HepG2 (cell line): Measurements from ENCODE around the gene CALY. TPM values are rescaled to one million over a fixed set of nuclear protein-coding genes. Genes with fewer than 3 reads are reported as not detected.

ENCODE experiments used
- ATAC-seq: fragments of 200-7000 bp; cut with Tn5 transposase; 3 replicates; pipeline ENCODE4 v1.9.1; 2020; ENCODE audit warnings: mild to moderate bottlenecking, moderate library complexity
- BruUV-seq: library from RNA; stranded (reverse); fragments of 400-500 nt; replicated peaks from 2 replicates; lab custom pipeline; 2021; lab: Mats Ljungman, UMichigan
- CTCF ChIA-PET: fragments of 300-600 bp; formaldehyde crosslinking; extraction: SDS; loops from one replicate; lab custom pipeline; 2021; ENCODE audit warnings: low total read pairs, inconsistent platforms, low intra/inter-chr PET ratio; lab: Yijun Ruan, JAX
- POLR2A ChIA-PET: fragments of 350-600 bp; sonication (Branson Sonifier 250); formaldehyde crosslinking; loops from one replicate; lab custom pipeline; 2020; ENCODE audit warnings: antibody characterized with exemption, inconsistent platforms; lab: Yijun Ruan, JAX
- DNase-seq: peaks from one replicate; pipeline ENCODE4 v3.0.0-alpha.2; 2015; ENCODE audit warnings: low spot score
- FAIRE-seq: peaks from 3 replicates; lab custom pipeline; 2011; peaks lifted over from hg19 to GRCh38; lab: Jason Lieb, UNC
- H2AFZ ChIP-seq: one replicate; pipeline ENCODE4 v1.6.1; 2011; ENCODE audit warnings: low read length, inconsistent platforms
- H3K27ac ChIP-seq: fragments of 300-600 bp; 3 replicates; pipeline ENCODE4 v1.8.0; 2011; ENCODE audit warnings: mixed run types, mild to moderate bottlenecking, mixed read lengths, low read length, inconsistent platforms; ENCODE audit not compliant: insufficient read depth; ENCODE audit errors: extremely low read length
- H3K27me3 ChIP-seq, 2 experiments: fragments of 200-600 bp in 1 of 2; 2 replicates in 1 of 2; 3 replicates in 1 of 2; pipeline versions ENCODE4 v1.6.0 to v1.8.0; 2011; ENCODE audit warnings: low read length in 2 of 2, mild to moderate bottlenecking in 2 of 2, moderate library complexity in 2 of 2, inconsistent platforms in 1 of 2; ENCODE audit not compliant: insufficient read depth in 2 of 2, control insufficient read depth in 1 of 2
- H3K36me3 ChIP-seq, 2 experiments: fragments of 200-600 bp in 1 of 2; replicated peaks in 1 of 2; 2 replicates in 1 of 2; 3 replicates in 1 of 2; pipeline versions ENCODE4 v1.5.1 to v1.8.0; 2011; ENCODE audit warnings: low read length in 2 of 2, inconsistent platforms in 1 of 2; ENCODE audit not compliant: insufficient read depth in 2 of 2, control insufficient read depth in 1 of 2
- H3K4me1 ChIP-seq: 2 replicates; pipeline ENCODE4 v1.5.1; 2012; ENCODE audit warnings: low read length, inconsistent platforms; ENCODE audit not compliant: insufficient read depth
- H3K4me2 ChIP-seq: 2 replicates; pipeline ENCODE4 v1.6.0; 2011; ENCODE audit warnings: low read depth, low read length, inconsistent platforms
- H3K4me3 ChIP-seq, 3 experiments: fragments of 200-600 bp in 1 of 3; sonication (generic), shearing (Covaris generic) in 1 of 3; replicated peaks in 1 of 3; 2 replicates each; pipeline ENCODE4 v1.5.1; 2011 to 2016; ENCODE audit warnings: low read length in 3 of 3, inconsistent platforms in 2 of 3, low read depth in 2 of 3, mild to moderate bottlenecking in 2 of 3, control low read depth in 1 of 3, mixed read lengths in 1 of 3; ENCODE audit not compliant: insufficient read depth in 1 of 3
- H3K79me2 ChIP-seq: one replicate; pipeline ENCODE4 v1.6.1; 2011; ENCODE audit warnings: low read length, inconsistent platforms; ENCODE audit not compliant: insufficient read depth
- H3K9ac ChIP-seq: 2 replicates; pipeline ENCODE4 v1.6.0; 2011; ENCODE audit warnings: mild to moderate bottlenecking, low read depth, low read length, inconsistent platforms; ENCODE audit not compliant: insufficient read depth
- H3K9me3 ChIP-seq: 2 replicates; pipeline ENCODE4 v1.5.1; 2012; ENCODE audit warnings: mild to moderate bottlenecking, low read length
- H4K20me1 ChIP-seq: 2 replicates; pipeline ENCODE4 v1.6.0; 2011; ENCODE audit warnings: inconsistent platforms, mild to moderate bottlenecking, low read length, moderate library complexity; ENCODE audit not compliant: insufficient read depth
- AKAP8 ChIP-seq: sonication (generic); formaldehyde crosslinking; IDR thresholded peaks from 2 replicates; pipeline ENCODE4 v1.5.1; 2020; ENCODE audit warnings: mild to moderate bottlenecking, missing genetic modification reagents
- BRCA1 ChIP-seq: sonication (generic); formaldehyde crosslinking; IDR thresholded peaks from 2 replicates; pipeline ENCODE4 v1.4.0; 2020; ENCODE audit warnings: missing genetic modification reagents
- CEBPZ ChIP-seq: IDR thresholded peaks from 2 replicates; pipeline ENCODE4 v1.6.1; 2012; ENCODE audit warnings: low read length, improper control_type of control experiment
- IRX3 ChIP-seq: sonication (generic); formaldehyde crosslinking; IDR thresholded peaks from 2 replicates; pipeline ENCODE4 v1.8.1; 2023; ENCODE audit warnings: mild to moderate bottlenecking, low read depth, missing genetic modification reagents, borderline replicate concordance
- POLR2AphosphoS5 ChIP-seq: IDR thresholded peaks from 2 replicates; pipeline ENCODE4 v1.6.1; 2012; ENCODE audit warnings: low read depth, low read length
- RBM22 ChIP-seq: fragments of 200-400 bp; formaldehyde crosslinking; optimal IDR thresholded peaks from 2 replicates; pipeline ENCODE3; 2017; ENCODE audit warnings: mild to moderate bottlenecking, low read length, moderate library complexity
- SNAPC5 ChIP-seq: sonication (generic); formaldehyde crosslinking; IDR thresholded peaks from 2 replicates; pipeline ENCODE4 v1.8.1; 2023; ENCODE audit warnings: mild to moderate bottlenecking, missing genetic modification reagents, borderline replicate concordance
- SRF ChIP-seq: IDR thresholded peaks from 2 replicates; pipeline ENCODE4 v1.6.1; 2011; ENCODE audit warnings: mild to moderate bottlenecking, low read depth, low read length, moderate library complexity
- TAF15 ChIP-seq: fragments of 200-400 bp; formaldehyde crosslinking; IDR thresholded peaks from one replicate; pipeline ENCODE4 v1.6.1; 2018; ENCODE audit warnings: mild to moderate bottlenecking, low read depth, low read length; ENCODE audit not compliant: poor library complexity, severe bottlenecking
- ZBTB42 ChIP-seq: sonication (generic); formaldehyde crosslinking; IDR thresholded peaks from 2 replicates; pipeline ENCODE4 v1.5.0; 2020; ENCODE audit warnings: mild to moderate bottlenecking, missing genetic modification reagents
- ZNF124 ChIP-seq: sonication (generic); formaldehyde crosslinking; IDR thresholded peaks from 2 replicates; pipeline ENCODE4 v1.4.0; 2020; ENCODE audit warnings: missing genetic modification reagents
- ZNF264 ChIP-seq: sonication (generic); formaldehyde crosslinking; IDR thresholded peaks from 2 replicates; pipeline ENCODE4 v1.4.0; 2020; ENCODE audit warnings: missing genetic modification reagents
- ZNF501 ChIP-seq: sonication (generic); formaldehyde crosslinking; IDR thresholded peaks from 2 replicates; pipeline ENCODE4 v1.5.1; 2020; ENCODE audit warnings: mild to moderate bottlenecking, moderate library complexity, missing genetic modification reagents
- ZNF674 ChIP-seq: sonication (generic); formaldehyde crosslinking; IDR thresholded peaks from 2 replicates; pipeline ENCODE4 v1.5.0; 2020; ENCODE audit warnings: low read depth, mild to moderate bottlenecking, missing genetic modification reagents
- ZNF7 ChIP-seq: IDR thresholded peaks from 2 replicates; pipeline ENCODE4 v1.6.1; 2016; ENCODE audit warnings: missing biosample characterization, missing genetic modification reagents
- ZNF768 ChIP-seq: sonication (generic); formaldehyde crosslinking; IDR thresholded peaks from 2 replicates; pipeline ENCODE4 v1.4.0; 2020; ENCODE audit warnings: missing genetic modification reagents
- ZNF816 ChIP-seq: sonication (generic); formaldehyde crosslinking; IDR thresholded peaks from 2 replicates; pipeline ENCODE4 v1.8.0; 2022; ENCODE audit warnings: missing genetic modification reagents, mild to moderate bottlenecking, borderline replicate concordance
- ZSCAN21 ChIP-seq: sonication (generic); formaldehyde crosslinking; IDR thresholded peaks from 2 replicates; pipeline ENCODE4 v1.8.0; 2022; ENCODE audit warnings: mild to moderate bottlenecking, missing genetic modification reagents, moderate library complexity, borderline replicate concordance
- WGBS: methylation state at CpG from one replicate; pipeline ENCODE4 v1.1.6; 2017; ENCODE audit warnings: low lambda C conversion rate; 5-methylcytosine and 5-hydroxymethylcytosine counted together
- in situ Hi-C: cut with HindIII; loops from 2 replicates; pipeline ENCODE4 v1.10.0; 2017; ENCODE audit warnings: low pct_unique_long_range_greater_than_20kb; ENCODE audit not compliant: extremely low pct_ligation_motif_present
- intact Hi-C: fragments of 100-400 bp; cut with micrococcal nuclease; formaldehyde crosslinking; loops from one replicate; pipeline ENCODE4 v1.10.0; 2022; ENCODE audit not compliant: unreplicated experiment
- polyA plus RNA-seq, 8 experiments: library from polyadenylated mRNA; depleted of rRNA in 3 of 8; stranded (reverse) in 7 of 8; unstranded in 1 of 8; fragments of >200 nt; fragmentation: Illumina TruSeq in 4 of 8; extraction: Trizol in 4 of 8; gene quantifications; 2 replicates each; pipeline versions ENCODE4 v1.2.1 to v1.2.3, GENCODE V29; 2011 to 2016; ENCODE audit warnings: low read depth in 4 of 8, missing spikeins in 1 of 8, mixed read lengths in 1 of 8; ENCODE audit not compliant: insufficient read depth in 1 of 8
- total RNA-seq, 5 experiments: library from RNA; depleted of rRNA; stranded (reverse); fragments of >200 nt; fragmentation: Illumina TruSeq; extraction: Trizol; gene quantifications; 2 replicates each; pipeline ENCODE4 v1.2.3, GENCODE V29; 2016; ENCODE audit warnings: low read depth in 1 of 5
- TF ChIP-seq, protein P1 (sequence below): sonication (generic); formaldehyde crosslinking; IDR thresholded peaks from 2 replicates; pipeline ENCODE4 v1.8.1; 2023; ENCODE audit warnings: mild to moderate bottlenecking, missing genetic modification reagents
- TF ChIP-seq, protein P2 (sequence below): sonication (generic); formaldehyde crosslinking; IDR thresholded peaks from 2 replicates; pipeline ENCODE4 v1.4.0; 2020; ENCODE audit warnings: missing genetic modification reagents, borderline replicate concordance

CALY gene
- total and polyA plus RNA-seq, 2 of the 13 experiments (the other 11 are each of a cell fraction or from before 2014, with no cell fraction given), result 0.08 TPM; not detected in 1

- Histone ChIP-seq H3K9me3 (no peaks in the 10 kb centered on the region), H3K27me3 (no peaks in the 10 kb centered on the region), H3K4me1 (peaks cover 31% of the 10 kb centered on the region), H3K79me2 (peaks cover 11% of the 10 kb centered on the region), H3K27ac (no peak overlapping the region), H4K20me1 (no peaks in the 10 kb centered on the region), H3K4me2 (no peak overlapping the region), H2AFZ (no peak overlapping the region), H3K4me3 (no peak overlapping the region), H3K9ac (no peak overlapping the region), H3K36me3 (peaks cover 20 to 38% of the 10 kb centered on the region in 2 experiments)
- no peak for FAIRE-seq
- POLR2A ChIA-PET, result interaction anchor here (1.3 to 5.8 kb wide), 4 partner anchors 11 to 33 kb away, joined by 3 to 78 read pairs (median 31); partner anchors contain the start of genes ECHS1, MTG1, PAOX and PRAP1
- in situ Hi-C loops (no loop called here), intact Hi-C loops (no loop called here)
- DNase-seq, result no peak
- WGBS, result 86% methylated on average over 4 of the region's 5 CpGs
- CTCF ChIA-PET, result no interaction called here
- ATAC-seq, result no peak
- no TSS peak for BruUV-seq
- no peak for TF ChIP-seq SRF
- TF ChIP-seq, protein P1, sequence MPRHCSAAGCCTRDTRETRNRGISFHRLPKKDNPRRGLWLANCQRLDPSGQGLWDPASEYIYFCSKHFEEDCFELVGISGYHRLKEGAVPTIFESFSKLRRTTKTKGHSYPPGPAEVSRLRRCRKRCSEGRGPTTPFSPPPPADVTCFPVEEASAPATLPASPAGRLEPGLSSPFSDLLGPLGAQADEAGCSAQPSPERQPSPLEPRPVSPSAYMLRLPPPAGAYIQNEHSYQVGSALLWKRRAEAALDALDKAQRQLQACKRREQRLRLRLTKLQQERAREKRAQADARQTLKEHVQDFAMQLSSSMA (CRISPR knock-in tag), result no peak
- no peak for TF ChIP-seq ZNF501 (CRISPR knock-in tag)
- no peak for TF ChIP-seq ZSCAN21
- no peak for TF ChIP-seq ZNF816
- TF ChIP-seq RBM22, result peak; percentile 25
- TF ChIP-seq ZNF674, result no peak
- TF ChIP-seq ZNF7 (CRISPR knock-in tag), result no peak
- no peak for TF ChIP-seq ZBTB42 (CRISPR knock-in tag)
- TF ChIP-seq CEBPZ, result no peak
- TF ChIP-seq ZNF768 (CRISPR knock-in tag), result no peak
- no peak for TF ChIP-seq IRX3 (CRISPR knock-in tag)
- 0 out of 2 replicates have a peak, but pooled peaks have one; percentile 46 for TF ChIP-seq POLR2AphosphoS5
- TF ChIP-seq, protein P2, sequence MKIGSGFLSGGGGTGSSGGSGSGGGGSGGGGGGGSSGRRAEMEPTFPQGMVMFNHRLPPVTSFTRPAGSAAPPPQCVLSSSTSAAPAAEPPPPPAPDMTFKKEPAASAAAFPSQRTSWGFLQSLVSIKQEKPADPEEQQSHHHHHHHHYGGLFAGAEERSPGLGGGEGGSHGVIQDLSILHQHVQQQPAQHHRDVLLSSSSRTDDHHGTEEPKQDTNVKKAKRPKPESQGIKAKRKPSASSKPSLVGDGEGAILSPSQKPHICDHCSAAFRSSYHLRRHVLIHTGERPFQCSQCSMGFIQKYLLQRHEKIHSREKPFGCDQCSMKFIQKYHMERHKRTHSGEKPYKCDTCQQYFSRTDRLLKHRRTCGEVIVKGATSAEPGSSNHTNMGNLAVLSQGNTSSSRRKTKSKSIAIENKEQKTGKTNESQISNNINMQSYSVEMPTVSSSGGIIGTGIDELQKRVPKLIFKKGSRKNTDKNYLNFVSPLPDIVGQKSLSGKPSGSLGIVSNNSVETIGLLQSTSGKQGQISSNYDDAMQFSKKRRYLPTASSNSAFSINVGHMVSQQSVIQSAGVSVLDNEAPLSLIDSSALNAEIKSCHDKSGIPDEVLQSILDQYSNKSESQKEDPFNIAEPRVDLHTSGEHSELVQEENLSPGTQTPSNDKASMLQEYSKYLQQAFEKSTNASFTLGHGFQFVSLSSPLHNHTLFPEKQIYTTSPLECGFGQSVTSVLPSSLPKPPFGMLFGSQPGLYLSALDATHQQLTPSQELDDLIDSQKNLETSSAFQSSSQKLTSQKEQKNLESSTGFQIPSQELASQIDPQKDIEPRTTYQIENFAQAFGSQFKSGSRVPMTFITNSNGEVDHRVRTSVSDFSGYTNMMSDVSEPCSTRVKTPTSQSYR (CRISPR knock-in tag), result no peak
- no peak for TF ChIP-seq BRCA1
- no peak for TF ChIP-seq TAF15
- no peak for TF ChIP-seq ZNF124 (CRISPR knock-in tag)
- no peak for TF ChIP-seq SNAPC5 (CRISPR knock-in tag)
- no peak for TF ChIP-seq AKAP8 (CRISPR knock-in tag)
- TF ChIP-seq ZNF264 (CRISPR knock-in tag), result peak; percentile 78
Observed at GRCh38 chr10:133361227-133361626, 24.5 kb upstream of the CALY start.
